ENCODE measurements around the gene CDK5RAP3.
A peak's percentile ranks its signal among the peaks of the same experiment; 100 is the strongest.

CDK5RAP3 gene

GRCh38 chr17:48025904-48026501 is 55.1 kb downstream of the CDK5RAP3 start:
- H3K79me2 ChIP-seq (ENCODE audit: control insufficient read depth, insufficient read depth, low read length, unreplicated experiment): no peaks in the 10 kb centered on the region
- no peaks in the 10 kb centered on the region for H3K27me3 ChIP-seq (ENCODE audit: insufficient read depth, low read length)
- no peaks in the 10 kb centered on the region for H3K36me3 ChIP-seq (ENCODE audit: insufficient read depth, low read length)
- no peak overlapping the region for H2AFZ ChIP-seq (ENCODE audit: low read length, unreplicated experiment)
- H3K4me1 ChIP-seq (ENCODE audit: control insufficient read depth, insufficient read depth, low read length, unreplicated experiment): peaks cover 24% of the 10 kb centered on the region
- peak overlapping the region; percentile 68 for H3K27ac ChIP-seq (ENCODE audit: low read depth, low read length)
- peak overlapping the region; percentile 75 for H3K4me3 ChIP-seq (ENCODE audit: low read depth, low read length)

GRCh38 chr17:48026502-48027321 is 55.8 kb downstream of the CDK5RAP3 start:
- H2AFZ ChIP-seq (ENCODE audit: low read length, unreplicated experiment): no peak overlapping the region
- H3K4me3 ChIP-seq (ENCODE audit: low read depth, low read length): 0 out of 2 replicates have a peak overlapping the region, but pooled peaks have one; percentile 75
- H3K36me3 ChIP-seq (ENCODE audit: insufficient read depth, low read length): no peaks in the 10 kb centered on the region
- peak overlapping the region; percentile 68 for H3K27ac ChIP-seq (ENCODE audit: low read depth, low read length)
- H3K4me1 ChIP-seq (ENCODE audit: control insufficient read depth, insufficient read depth, low read length, unreplicated experiment): peaks cover 24% of the 10 kb centered on the region
- H3K27me3 ChIP-seq (ENCODE audit: insufficient read depth, low read length): no peaks in the 10 kb centered on the region
- H3K79me2 ChIP-seq (ENCODE audit: control insufficient read depth, insufficient read depth, low read length, unreplicated experiment): no peaks in the 10 kb centered on the region

- Histone ChIP-seq H2AFZ (ENCODE audit: low read length, unreplicated experiment) (no peak overlapping the region), H3K27me3 (ENCODE audit: insufficient read depth, low read length) (no peaks in the 10 kb centered on the region), H3K4me3 (ENCODE audit: low read depth, low read length) (no peak overlapping the region), H3K36me3 (ENCODE audit: insufficient read depth, low read length) (no peaks in the 10 kb centered on the region), H3K4me1 (ENCODE audit: control insufficient read depth, insufficient read depth, low read length, unreplicated experiment) (peaks cover 24% of the 10 kb centered on the region), H3K27ac (ENCODE audit: low read depth, low read length) (no peak overlapping the region), H3K79me2 (ENCODE audit: control insufficient read depth, insufficient read depth, low read length, unreplicated experiment) (no peaks in the 10 kb centered on the region)
These were observed 56.5 kb downstream of the CDK5RAP3 start for GRCh38 chr17:48027322-48027981.

- Histone ChIP-seq H2AFZ (ENCODE audit: low read length, unreplicated experiment) (no peak overlapping the region), H3K27me3 (ENCODE audit: insufficient read depth, low read length) (no peaks in the 10 kb centered on the region), H3K4me3 (ENCODE audit: low read depth, low read length) (no peak overlapping the region), H3K79me2 (ENCODE audit: control insufficient read depth, insufficient read depth, low read length, unreplicated experiment) (no peaks in the 10 kb centered on the region), H3K27ac (ENCODE audit: low read depth, low read length) (no peak overlapping the region), H3K4me1 (ENCODE audit: control insufficient read depth, insufficient read depth, low read length, unreplicated experiment) (peaks cover 22% of the 10 kb centered on the region), H3K36me3 (ENCODE audit: insufficient read depth, low read length) (no peaks in the 10 kb centered on the region)
These were observed 57.8 kb downstream of the CDK5RAP3 start for GRCh38 chr17:48028736-48029135.

GRCh38 chr17:48030531-48030930 is 59.6 kb downstream of the CDK5RAP3 start:
- Histone ChIP-seq H3K79me2 (ENCODE audit: control insufficient read depth, insufficient read depth, low read length, unreplicated experiment) (no peaks in the 10 kb centered on the region), H3K27ac (ENCODE audit: low read depth, low read length) (peak overlapping the region; percentile 7; the same call in 1 of the 2 replicates), H2AFZ (ENCODE audit: low read length, unreplicated experiment) (no peak overlapping the region), H3K4me3 (ENCODE audit: low read depth, low read length) (no peak overlapping the region), H3K36me3 (ENCODE audit: insufficient read depth, low read length) (no peaks in the 10 kb centered on the region), H3K4me1 (ENCODE audit: control insufficient read depth, insufficient read depth, low read length, unreplicated experiment) (peaks cover 22% of the 10 kb centered on the region), H3K27me3 (ENCODE audit: insufficient read depth, low read length) (no peaks in the 10 kb centered on the region)

All from ACC112 (cell line).